22Rv1 (cell line): ENCODE data around the gene NRP2.

Experiments
- H3K27ac ChIP-seq: fragments of 450-650 bp; 2 replicates; pipeline ENCODE4 v1.5.1; 2017
- ZFX ChIP-seq: fragments of 450-650 bp; IDR thresholded peaks from 2 replicates; pipeline ENCODE4 v1.6.1; 2017; ENCODE audit warnings: antibody characterized with exemption, borderline replicate concordance
- TF ChIP-seq, protein P1 (sequence below): fragments of 450-650 bp; IDR thresholded peaks from 2 replicates; pipeline ENCODE4 v1.5.1; 2017; ENCODE audit warnings: mild to moderate bottlenecking

The NRP2 gene

GRCh38 chr2:205768815-205769494, 86.7 kb downstream of the NRP2 start:
- TF ChIP-seq, protein P1, sequence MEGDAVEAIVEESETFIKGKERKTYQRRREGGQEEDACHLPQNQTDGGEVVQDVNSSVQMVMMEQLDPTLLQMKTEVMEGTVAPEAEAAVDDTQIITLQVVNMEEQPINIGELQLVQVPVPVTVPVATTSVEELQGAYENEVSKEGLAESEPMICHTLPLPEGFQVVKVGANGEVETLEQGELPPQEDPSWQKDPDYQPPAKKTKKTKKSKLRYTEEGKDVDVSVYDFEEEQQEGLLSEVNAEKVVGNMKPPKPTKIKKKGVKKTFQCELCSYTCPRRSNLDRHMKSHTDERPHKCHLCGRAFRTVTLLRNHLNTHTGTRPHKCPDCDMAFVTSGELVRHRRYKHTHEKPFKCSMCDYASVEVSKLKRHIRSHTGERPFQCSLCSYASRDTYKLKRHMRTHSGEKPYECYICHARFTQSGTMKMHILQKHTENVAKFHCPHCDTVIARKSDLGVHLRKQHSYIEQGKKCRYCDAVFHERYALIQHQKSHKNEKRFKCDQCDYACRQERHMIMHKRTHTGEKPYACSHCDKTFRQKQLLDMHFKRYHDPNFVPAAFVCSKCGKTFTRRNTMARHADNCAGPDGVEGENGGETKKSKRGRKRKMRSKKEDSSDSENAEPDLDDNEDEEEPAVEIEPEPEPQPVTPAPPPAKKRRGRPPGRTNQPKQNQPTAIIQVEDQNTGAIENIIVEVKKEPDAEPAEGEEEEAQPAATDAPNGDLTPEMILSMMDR: no peak
- no peak for TF ChIP-seq ZFX
- H3K27ac ChIP-seq: no peak overlapping the region

DNA sequence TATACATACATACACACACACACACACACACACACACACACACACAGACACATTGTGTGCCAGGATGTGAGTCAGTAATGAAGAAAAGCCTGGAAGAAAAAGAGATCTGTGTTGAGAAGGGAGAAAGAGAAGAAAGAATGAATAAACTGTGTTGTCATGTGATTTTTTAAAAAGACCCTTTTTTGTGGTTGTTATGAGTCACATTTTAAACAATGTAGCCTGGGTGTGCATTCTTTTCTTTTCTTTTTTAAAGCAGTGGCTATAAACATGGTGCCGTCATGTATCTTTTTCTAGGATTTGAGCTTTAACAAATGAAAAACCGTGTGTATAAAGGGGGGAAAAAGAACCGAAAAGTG, 87.2 kb downstream of the NRP2 start:
- TF ChIP-seq, protein P1: no peak
- no peak for TF ChIP-seq ZFX
- no peak overlapping the region for H3K27ac ChIP-seq

GRCh38 chr2:205769879-205770278, 87.6 kb downstream of the NRP2 start:
- TF ChIP-seq, protein P1: no peak
- no peak for TF ChIP-seq ZFX
- no peak overlapping the region for H3K27ac ChIP-seq

DNA sequence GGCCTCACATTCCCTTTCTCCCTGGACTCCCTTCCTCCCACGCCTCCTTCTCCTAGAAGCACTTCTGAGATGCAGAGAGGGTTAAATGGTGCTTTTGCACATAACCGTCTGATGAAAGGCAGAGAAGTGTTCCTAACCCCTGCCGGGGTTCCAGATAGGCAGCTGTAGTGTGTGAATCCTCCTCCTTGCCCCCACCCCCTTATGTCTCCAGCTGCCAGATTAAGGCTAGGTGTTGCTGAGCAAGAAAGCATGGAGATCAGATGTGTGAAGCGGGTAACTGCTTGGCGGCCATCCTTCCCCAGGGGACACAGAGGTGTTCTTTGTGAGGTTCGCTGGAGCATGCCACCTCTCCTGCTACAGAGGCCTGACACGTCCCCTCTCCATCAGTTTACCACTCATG, 88.3 kb downstream of the NRP2 start:
- TF ChIP-seq, protein P1: no peak
- no peak for TF ChIP-seq ZFX
- H3K27ac ChIP-seq: no peak overlapping the region

GRCh38 chr2:205771031-205771430, 88.7 kb downstream of the NRP2 start:
- TF ChIP-seq, protein P1: no peak
- no peak for TF ChIP-seq ZFX
- H3K27ac ChIP-seq: peak overlapping the region; percentile 48

DNA sequence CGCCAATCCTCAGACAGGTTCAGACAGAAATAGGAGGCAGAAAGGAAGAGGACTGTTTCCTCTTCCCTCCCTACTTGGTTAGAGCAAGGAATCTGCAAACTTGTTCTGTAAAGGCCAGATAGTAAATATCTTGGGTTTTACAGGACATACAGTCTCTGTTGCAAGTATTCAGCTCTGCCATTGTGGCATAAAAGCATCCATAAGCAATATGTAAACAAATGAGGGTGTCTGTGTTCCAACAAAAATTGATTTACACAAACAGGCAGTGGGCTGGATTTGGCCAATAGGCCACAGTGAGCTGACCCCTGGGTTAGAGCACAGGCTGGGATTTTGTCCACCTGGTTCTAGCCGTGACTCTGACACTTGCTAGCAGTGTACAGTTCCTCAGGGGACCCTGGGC, 89.4 kb downstream of the NRP2 start:
- peak overlapping the region; percentile 48 for H3K27ac ChIP-seq
- no peak for TF ChIP-seq ZFX
- TF ChIP-seq, protein P1: no peak

- TF ChIP-seq, protein P1: no peak
- no peak for TF ChIP-seq ZFX
- no peak overlapping the region for H3K27ac ChIP-seq
These were observed 90.7 kb downstream of the NRP2 start for GRCh38 chr2:205772983-205773382.
